A673 (cell line): ENCODE data around the gene ETV6. TPM values are rescaled to one million over a fixed set of nuclear protein-coding genes. Genes with fewer than 3 reads are reported as not detected.

Experiments
- BruUV-seq: library from RNA; stranded (reverse); fragments of 400-500 nt; replicated peaks from 2 replicates; lab custom pipeline; 2021; lab: Mats Ljungman, UMichigan
- CTCF ChIA-PET: fragments of 300-600 bp; sonication (Branson Sonifier 250); formaldehyde crosslinking; loops from one replicate; lab custom pipeline; 2022; ENCODE audit warnings: antibody characterized with exemption; lab: Charles Lee
- POLR2A ChIA-PET: fragments of 300-600 bp; sonication (Branson Sonifier 250); formaldehyde crosslinking; loops from one replicate; lab custom pipeline; 2022; ENCODE audit warnings: antibody characterized with exemption; ENCODE audit not compliant: low non-redundant PET; lab: Charles Lee
- DNase-seq: peaks from one replicate; pipeline ENCODE4 v3.0.0-alpha.2; 2015; ENCODE audit warnings: low spot score
- H3K27ac ChIP-seq: fragments of 200-600 bp; sonication (generic); 2 replicates; pipeline ENCODE4 v1.5.1; 2016; ENCODE audit warnings: mixed run types, low read depth, mild to moderate bottlenecking, mixed read lengths, antibody characterized with exemption, low read length; ENCODE audit not compliant: poor library complexity, severe bottlenecking
- H3K27me3 ChIP-seq: fragments of 200-600 bp; sonication (generic); replicated peaks from 2 replicates; pipeline ENCODE4 v1.6.1; 2017; ENCODE audit warnings: mixed run types, low read depth, mild to moderate bottlenecking, mixed read lengths, antibody characterized with exemption, low read length; ENCODE audit not compliant: insufficient read depth, poor library complexity
- H3K36me3 ChIP-seq: fragments of 200-600 bp; sonication (generic); 2 replicates; pipeline ENCODE4 v1.6.1; 2016; ENCODE audit warnings: mixed run types, mild to moderate bottlenecking, mixed read lengths, antibody characterized with exemption, low read length; ENCODE audit not compliant: insufficient read depth, poor library complexity, severe bottlenecking
- H3K4me1 ChIP-seq: fragments of 200-600 bp; sonication (generic); 2 replicates; pipeline ENCODE4 v1.6.1; 2017; ENCODE audit warnings: mixed run types, mild to moderate bottlenecking, mixed read lengths, antibody characterized with exemption, low read length; ENCODE audit not compliant: insufficient read depth, poor library complexity, severe bottlenecking
- H3K4me3 ChIP-seq: fragments of 200-600 bp; sonication (generic); 2 replicates; pipeline ENCODE4 v1.5.1; 2016; ENCODE audit warnings: low read depth, mixed run types, mild to moderate bottlenecking, mixed read lengths, low read length; ENCODE audit not compliant: poor library complexity, severe bottlenecking
- H3K9me3 ChIP-seq: fragments of 200-600 bp; sonication (generic); 2 replicates; pipeline ENCODE4 v1.6.1; 2016; ENCODE audit warnings: mixed run types, low read depth, mild to moderate bottlenecking, mixed read lengths, antibody characterized with exemption, low read length; ENCODE audit not compliant: poor library complexity, severe bottlenecking
- EZH2 ChIP-seq: fragments of 200-600 bp; sonication (generic); IDR thresholded peaks from 2 replicates; pipeline ENCODE4 v1.6.1; 2017; ENCODE audit warnings: borderline replicate concordance, low read depth, mild to moderate bottlenecking, mixed read lengths, antibody characterized with exemption, low read length; ENCODE audit not compliant: poor library complexity, severe bottlenecking
- intact Hi-C: fragments of 100-400 bp; cut with micrococcal nuclease; formaldehyde crosslinking; loops from one replicate; pipeline ENCODE4 v1.10.0; 2022; ENCODE audit not compliant: unreplicated experiment
- total RNA-seq: library from RNA; stranded (reverse); gene quantifications from 2 replicates; pipeline ENCODE4 v1.2.3, GENCODE V29; 2021
- TF ChIP-seq, protein P1 (sequence below): fragments of 300-800, 200-600 bp; sonication (generic); conservative IDR thresholded peaks from 2 replicates; pipeline ENCODE4 v1.5.1; 2017; ENCODE audit warnings: low read depth, mild to moderate bottlenecking, antibody characterized with exemption, low read length, moderate library complexity, mixed read lengths

Gene ETV6
- total RNA-seq, 1 experiment from 2014 or later = 32.4 TPM

DNA sequence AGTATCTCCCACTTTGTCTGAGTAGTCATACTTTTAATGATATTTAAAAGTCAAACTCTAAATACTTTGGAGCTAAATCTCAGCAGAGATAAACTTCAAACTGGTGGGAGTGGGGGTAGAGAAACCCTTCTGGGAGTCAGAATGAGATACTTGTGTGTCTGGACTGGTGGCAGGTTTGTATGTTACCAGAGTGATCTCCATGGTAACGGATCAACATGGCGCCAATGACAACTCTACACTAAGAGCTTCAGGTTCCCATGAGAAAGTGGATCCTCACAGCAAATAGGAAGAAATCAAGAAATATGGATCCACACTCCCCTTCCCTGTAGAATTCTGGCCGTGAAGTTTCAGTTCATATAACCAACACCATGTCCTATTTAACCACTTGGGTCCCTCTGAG is 121.9 kb downstream of the ETV6 start:
- no peak overlapping the region for H3K27ac ChIP-seq
- no peak overlapping the region for H3K4me3 ChIP-seq
- no peaks in the 10 kb centered on the region for H3K9me3 ChIP-seq
- CTCF ChIA-PET = no interaction called here
- DNase-seq = no peak
- no TSS peak for BruUV-seq
- H3K36me3 ChIP-seq = no peaks in the 10 kb centered on the region
- TF ChIP-seq, protein P1, sequence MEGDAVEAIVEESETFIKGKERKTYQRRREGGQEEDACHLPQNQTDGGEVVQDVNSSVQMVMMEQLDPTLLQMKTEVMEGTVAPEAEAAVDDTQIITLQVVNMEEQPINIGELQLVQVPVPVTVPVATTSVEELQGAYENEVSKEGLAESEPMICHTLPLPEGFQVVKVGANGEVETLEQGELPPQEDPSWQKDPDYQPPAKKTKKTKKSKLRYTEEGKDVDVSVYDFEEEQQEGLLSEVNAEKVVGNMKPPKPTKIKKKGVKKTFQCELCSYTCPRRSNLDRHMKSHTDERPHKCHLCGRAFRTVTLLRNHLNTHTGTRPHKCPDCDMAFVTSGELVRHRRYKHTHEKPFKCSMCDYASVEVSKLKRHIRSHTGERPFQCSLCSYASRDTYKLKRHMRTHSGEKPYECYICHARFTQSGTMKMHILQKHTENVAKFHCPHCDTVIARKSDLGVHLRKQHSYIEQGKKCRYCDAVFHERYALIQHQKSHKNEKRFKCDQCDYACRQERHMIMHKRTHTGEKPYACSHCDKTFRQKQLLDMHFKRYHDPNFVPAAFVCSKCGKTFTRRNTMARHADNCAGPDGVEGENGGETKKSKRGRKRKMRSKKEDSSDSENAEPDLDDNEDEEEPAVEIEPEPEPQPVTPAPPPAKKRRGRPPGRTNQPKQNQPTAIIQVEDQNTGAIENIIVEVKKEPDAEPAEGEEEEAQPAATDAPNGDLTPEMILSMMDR = no peak
- POLR2A ChIA-PET = no interaction called here
- intact Hi-C loops = no loop called here
- H3K4me1 ChIP-seq = peaks cover 21% of the 10 kb centered on the region
- no peaks in the 10 kb centered on the region for H3K27me3 ChIP-seq

DNA sequence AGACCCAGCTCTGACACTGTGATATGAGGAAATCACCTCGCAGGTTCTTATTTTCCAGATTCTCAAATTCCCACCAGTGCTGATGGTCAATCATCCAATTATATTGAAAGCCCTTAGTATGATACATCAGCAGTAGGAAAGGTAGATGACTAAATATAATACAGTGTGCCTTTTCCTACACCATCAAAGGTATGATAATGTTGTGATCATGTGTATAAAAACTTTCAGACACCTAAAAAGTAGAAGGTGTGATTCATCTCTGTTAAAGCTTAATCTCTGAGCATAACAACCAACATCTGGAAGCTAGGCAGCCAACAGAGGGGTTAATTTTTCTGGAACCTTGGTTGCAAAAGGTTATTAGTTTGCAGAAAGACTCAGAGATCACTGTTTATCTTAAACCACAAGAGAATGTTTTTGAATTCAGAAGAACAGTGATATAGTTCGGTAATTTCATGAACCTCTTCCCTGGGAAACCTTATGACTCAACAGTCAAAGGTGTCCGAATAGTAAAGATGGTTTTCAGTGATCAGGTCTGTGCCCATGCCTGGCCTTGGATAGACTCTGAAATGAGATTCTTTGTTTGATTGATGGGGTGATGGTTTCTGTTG is 122.5 kb downstream of the ETV6 start:
- POLR2A ChIA-PET = no interaction called here
- peaks cover 16% of the 10 kb centered on the region for H3K4me1 ChIP-seq
- no peak for DNase-seq
- BruUV-seq = no TSS peak
- H3K9me3 ChIP-seq = no peaks in the 10 kb centered on the region
- TF ChIP-seq, protein P1 = no peak
- no peak for TF ChIP-seq EZH2
- H3K27ac ChIP-seq = no peak overlapping the region
- no peaks in the 10 kb centered on the region for H3K27me3 ChIP-seq
- CTCF ChIA-PET = no interaction called here
- H3K4me3 ChIP-seq = no peak overlapping the region
- intact Hi-C loops = no loop called here
- H3K36me3 ChIP-seq = no peaks in the 10 kb centered on the region

DNA sequence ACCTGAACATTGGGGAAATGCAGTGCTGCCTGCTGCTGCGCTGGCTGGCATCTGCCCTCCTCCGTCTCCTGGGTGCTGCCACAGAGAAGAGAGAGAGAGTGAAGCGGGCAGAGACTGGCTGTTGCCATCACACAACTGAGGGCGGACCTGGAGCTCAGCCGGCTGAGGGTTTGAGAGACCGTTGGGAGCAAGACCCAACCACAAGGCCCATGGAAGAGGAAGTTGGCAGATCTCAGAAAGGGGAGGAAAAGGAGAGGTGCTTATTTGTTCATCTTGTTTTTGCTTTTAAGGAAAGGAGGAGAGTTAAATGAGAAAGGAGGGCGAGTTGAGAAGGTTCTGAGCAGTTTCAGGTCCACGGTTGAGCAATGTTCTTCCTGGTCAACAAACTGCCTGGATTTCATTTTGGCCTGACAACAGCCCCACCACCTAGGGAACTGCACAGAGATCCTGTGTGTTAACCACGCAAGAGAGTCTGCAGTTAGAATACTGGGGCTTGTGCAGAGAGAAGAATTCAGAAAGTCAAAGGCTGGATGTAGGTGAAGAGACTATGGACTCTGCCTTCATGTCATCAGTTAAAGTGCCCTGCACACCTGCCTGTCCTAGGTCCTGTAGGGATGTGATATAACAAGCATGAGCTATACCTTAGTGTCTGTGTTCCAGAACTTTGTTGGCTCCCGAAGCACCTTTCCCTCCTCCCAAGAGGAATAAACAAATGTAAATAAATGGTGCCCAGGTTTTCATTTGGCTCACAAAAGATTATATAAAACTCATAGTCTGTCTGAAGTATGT is 124.6 kb downstream of the ETV6 start:
- TF ChIP-seq, protein P1 = no peak
- no peak for TF ChIP-seq EZH2
- intact Hi-C loops = no loop called here
- BruUV-seq = no TSS peak
- no peak overlapping the region for H3K4me3 ChIP-seq
- DNase-seq = no peak
- no peaks in the 10 kb centered on the region for H3K27me3 ChIP-seq
- H3K27ac ChIP-seq = no peak overlapping the region
- no peaks in the 10 kb centered on the region for H3K36me3 ChIP-seq
- CTCF ChIA-PET = no interaction called here
- POLR2A ChIA-PET = no interaction called here
- peaks cover 23% of the 10 kb centered on the region for H3K4me1 ChIP-seq
- no peaks in the 10 kb centered on the region for H3K9me3 ChIP-seq
